ENCODE data around the gene TUBGCP5.

Gene TUBGCP5

GRCh38 chr15:22978691-22979237, 60.6 kb downstream of the TUBGCP5 start:
- DNase-seq (ENCODE audit: low read depth) = no peak

GRCh38 chr15:22974745-22975144, 64.6 kb downstream of the TUBGCP5 start:
- no peak for DNase-seq (ENCODE audit: low read depth)

GRCh38 chr15:22973987-22974386, 65.4 kb downstream of the TUBGCP5 start:
- DNase-seq (ENCODE audit: low read depth) = no peak

GRCh38 chr15:22973286-22973685, 66.1 kb downstream of the TUBGCP5 start:
- DNase-seq (ENCODE audit: low read depth) = no peak

GRCh38 chr15:22969489-22969888, 69.9 kb downstream of the TUBGCP5 start:
- no peak for DNase-seq (ENCODE audit: low read depth)

GRCh38 chr15:22968366-22968765, 71.0 kb downstream of the TUBGCP5 start:
- peak; percentile 96 for DNase-seq (ENCODE audit: low read depth)

GRCh38 chr15:22967084-22967770, 72.1 kb downstream of the TUBGCP5 start:
- DNase-seq (ENCODE audit: low read depth) = no peak

- no peak for DNase-seq (ENCODE audit: low read depth)
These were observed 72.9 kb downstream of the TUBGCP5 start for GRCh38 chr15:22966321-22967083.

- no peak for DNase-seq (ENCODE audit: low read depth)
These were observed 75.7 kb downstream of the TUBGCP5 start for GRCh38 chr15:22963641-22964040.

GRCh38 chr15:22962611-22963010, 76.8 kb downstream of the TUBGCP5 start:
- DNase-seq (ENCODE audit: low read depth) = no peak

GRCh38 chr15:22961762-22962161, 77.6 kb downstream of the TUBGCP5 start:
- DNase-seq (ENCODE audit: low read depth) = no peak

GRCh38 chr15:22960556-22960955, 78.8 kb downstream of the TUBGCP5 start:
- DNase-seq (ENCODE audit: low read depth) = no peak

- DNase-seq (ENCODE audit: low read depth) = no peak
These were observed 79.2 kb downstream of the TUBGCP5 start for GRCh38 chr15:22960126-22960525.

GRCh38 chr15:22959321-22960101, 79.9 kb downstream of the TUBGCP5 start:
- no peak for DNase-seq (ENCODE audit: low read depth)

- no peak for DNase-seq (ENCODE audit: low read depth)
These were observed 80.7 kb downstream of the TUBGCP5 start for GRCh38 chr15:22958487-22959280.

GRCh38 chr15:22956978-22957260, 82.5 kb downstream of the TUBGCP5 start:
- no peak for DNase-seq (ENCODE audit: low read depth)

- no peak for DNase-seq (ENCODE audit: low read depth)
These were observed 83.0 kb downstream of the TUBGCP5 start for GRCh38 chr15:22956257-22956977.

GRCh38 chr15:22955544-22956119, 83.7 kb downstream of the TUBGCP5 start:
- DNase-seq (ENCODE audit: low read depth) = no peak

GRCh38 chr15:22954798-22955543, 84.4 kb downstream of the TUBGCP5 start:
- DNase-seq (ENCODE audit: low read depth) = no peak

GRCh38 chr15:22954326-22954725, 85.0 kb downstream of the TUBGCP5 start:
- no peak for DNase-seq (ENCODE audit: low read depth)
